A673 (cell line): Measurements from ENCODE around the gene KLRD1.

Source experiments
- EZH2 ChIP-seq: fragments of 200-600 bp; sonication (generic); IDR thresholded peaks from 2 replicates; pipeline ENCODE4 v1.6.1; 2017; ENCODE audit warnings: borderline replicate concordance, low read depth, mild to moderate bottlenecking, mixed read lengths, antibody characterized with exemption, low read length; ENCODE audit not compliant: poor library complexity, severe bottlenecking
- TF ChIP-seq, protein P1 (sequence below): fragments of 300-800, 200-600 bp; sonication (generic); conservative IDR thresholded peaks from 2 replicates; pipeline ENCODE4 v1.5.1; 2017; ENCODE audit warnings: low read depth, mild to moderate bottlenecking, antibody characterized with exemption, low read length, moderate library complexity, mixed read lengths

GRCh38 chr12:10365696-10366405 is 58.2 kb downstream of the KLRD1 start:
- TF ChIP-seq EZH2, result no peak
- TF ChIP-seq, protein P1, sequence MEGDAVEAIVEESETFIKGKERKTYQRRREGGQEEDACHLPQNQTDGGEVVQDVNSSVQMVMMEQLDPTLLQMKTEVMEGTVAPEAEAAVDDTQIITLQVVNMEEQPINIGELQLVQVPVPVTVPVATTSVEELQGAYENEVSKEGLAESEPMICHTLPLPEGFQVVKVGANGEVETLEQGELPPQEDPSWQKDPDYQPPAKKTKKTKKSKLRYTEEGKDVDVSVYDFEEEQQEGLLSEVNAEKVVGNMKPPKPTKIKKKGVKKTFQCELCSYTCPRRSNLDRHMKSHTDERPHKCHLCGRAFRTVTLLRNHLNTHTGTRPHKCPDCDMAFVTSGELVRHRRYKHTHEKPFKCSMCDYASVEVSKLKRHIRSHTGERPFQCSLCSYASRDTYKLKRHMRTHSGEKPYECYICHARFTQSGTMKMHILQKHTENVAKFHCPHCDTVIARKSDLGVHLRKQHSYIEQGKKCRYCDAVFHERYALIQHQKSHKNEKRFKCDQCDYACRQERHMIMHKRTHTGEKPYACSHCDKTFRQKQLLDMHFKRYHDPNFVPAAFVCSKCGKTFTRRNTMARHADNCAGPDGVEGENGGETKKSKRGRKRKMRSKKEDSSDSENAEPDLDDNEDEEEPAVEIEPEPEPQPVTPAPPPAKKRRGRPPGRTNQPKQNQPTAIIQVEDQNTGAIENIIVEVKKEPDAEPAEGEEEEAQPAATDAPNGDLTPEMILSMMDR, result 0 out of 2 replicates have a peak, but pooled peaks have one; percentile 16
